SK-N-SH (cell line): ENCODE results near the gene WDTC1.

ENCODE experiments used
- CTCF ChIP-seq: fragments of 200-600 bp; sonication (generic); IDR thresholded peaks from 2 replicates; pipeline ENCODE4 v1.6.1; 2017; ENCODE audit warnings: antibody characterized with exemption, mild to moderate bottlenecking, moderate library complexity
- MAX ChIP-seq: IDR thresholded peaks from 2 replicates; pipeline ENCODE4 v1.4.0; 2012; ENCODE audit warnings: low read depth
- RCOR1 ChIP-seq: fragments of 150-350 bp; IDR thresholded peaks from 2 replicates; pipeline ENCODE4 v1.6.1; 2017; ENCODE audit warnings: antibody characterized with exemption, low read length
- REST ChIP-seq: IDR thresholded peaks from 2 replicates; pipeline ENCODE4 v1.6.1; 2012; ENCODE audit warnings: mild to moderate bottlenecking, low read depth, low read length, moderate library complexity

GRCh38 chr1:27218736-27219135 is 15.7 kb upstream of the WDTC1 start:
- no peak for TF ChIP-seq CTCF
- TF ChIP-seq RCOR1 = no peak
- TF ChIP-seq REST = no peak
- no peak for TF ChIP-seq MAX
